Vagina (tissue), 2 donors: ENCODE measurements around the gene LKAAEAR1. TPM values are rescaled to one million over a fixed set of nuclear protein-coding genes. Genes with fewer than 3 reads are reported as not detected.

ENCODE experiments used
- DNase-seq, 2 donors: peaks; one replicate each; pipeline ENCODE4 v3.0.0-alpha.2; 2017; ENCODE audit errors: extremely low spot score in 2 of 2
- H3K27ac ChIP-seq: fragments of 200-600 bp; sonication (generic); one replicate; pipeline ENCODE4 v1.5.1; 2019
- H3K27me3 ChIP-seq: fragments of 200-600 bp; sonication (generic); one replicate; pipeline ENCODE4 v1.5.1; 2019
- H3K36me3 ChIP-seq, 2 donors: fragments of 200-600 bp; sonication (generic); one replicate each; pipeline ENCODE4 v1.5.1; 2017 to 2019
- H3K4me1 ChIP-seq: fragments of 200-600 bp; sonication (generic); one replicate; pipeline ENCODE4 v1.5.1; 2019
- H3K4me3 ChIP-seq, 2 donors: fragments of 200-600 bp; sonication (generic); 1 replicate in 1 of 2; 2 replicates in 1 of 2; pipeline ENCODE4 v1.5.1; 2016 to 2019
- H3K9me3 ChIP-seq: fragments of 200-600 bp; sonication (generic); one replicate; pipeline ENCODE4 v1.5.1; 2019
- POLR2A ChIP-seq, 2 donors: fragments of 450-650 bp; IDR thresholded peaks; one replicate each; pipeline ENCODE4 v1.6.1; 2017; ENCODE audit warnings: antibody characterized with exemption in 2 of 2, mild to moderate bottlenecking in 2 of 2, moderate library complexity in 2 of 2
- POLR2AphosphoS5 ChIP-seq, 2 donors: sonication (generic); formaldehyde crosslinking; IDR thresholded peaks; one replicate each; pipeline ENCODE4 v1.9.0; 2017; ENCODE audit warnings: antibody characterized with exemption in 2 of 2, mild to moderate bottlenecking in 2 of 2, low read depth in 1 of 2; ENCODE audit not compliant: insufficient read depth in 1 of 2
- intact Hi-C: fragments of 100-400 bp; cut with DNase I; formaldehyde crosslinking; loops from one replicate; pipeline ENCODE4 v1.15.1; 2023
- total RNA-seq: library from RNA; depleted of rRNA; stranded (reverse); fragments of >200 nt; gene quantifications from one replicate; pipeline ENCODE4 v1.2.3, GENCODE V29; 2016
- TF ChIP-seq, protein P1 (sequence below), 3 experiments: fragments of 450-650 bp in 2 of 3; fragments of 200-600 bp in 1 of 3; sonication (generic) in 1 of 3; IDR thresholded peaks; one replicate each; pipeline ENCODE4 v1.5.1; 2017 to 2019; ENCODE audit warnings: antibody characterized with exemption in 3 of 3, mild to moderate bottlenecking in 2 of 3, moderate library complexity in 2 of 3

LKAAEAR1 gene
- total RNA-seq, 1 donor from 2014 or later = not detected

DNA sequence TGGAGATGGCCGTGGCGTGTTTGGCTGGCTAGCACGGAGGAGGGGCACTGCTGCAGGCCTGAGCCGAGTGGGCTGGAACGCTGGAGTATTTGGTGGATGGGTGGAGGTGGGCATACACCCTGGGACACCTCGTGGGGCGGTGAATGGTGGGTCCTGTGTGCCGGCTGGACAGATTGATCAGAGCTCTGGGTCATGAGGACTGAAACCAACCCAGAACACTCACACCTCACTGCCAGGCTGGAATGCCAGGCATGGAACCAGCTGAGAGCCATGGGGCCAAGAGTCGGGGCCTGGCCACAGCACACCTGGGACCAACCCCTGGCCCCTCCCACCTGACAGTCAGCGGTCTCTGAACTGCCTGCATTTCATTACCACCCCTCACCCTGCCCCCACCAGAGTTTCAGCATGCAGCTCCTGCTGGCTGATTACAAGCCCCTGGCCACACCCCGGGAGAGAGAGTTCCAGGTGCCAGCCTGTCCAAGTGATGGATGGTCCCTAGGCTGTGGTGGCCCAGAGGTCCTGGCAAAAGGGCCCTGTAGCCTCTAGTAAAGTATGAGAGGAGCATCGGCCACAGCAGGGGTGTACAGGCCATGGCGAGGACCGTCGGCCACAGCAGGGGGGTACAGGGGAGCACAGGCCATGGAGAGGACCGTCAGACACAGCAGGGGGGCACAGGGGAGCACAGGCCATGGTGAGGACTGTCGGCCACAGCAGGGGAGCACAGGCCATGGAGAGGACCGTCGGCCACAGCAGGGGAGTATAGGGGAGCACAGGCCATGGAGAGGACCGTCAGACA lies 19.9 kb upstream of the LKAAEAR1 start:
- intact Hi-C loops = no loop called here
- no peaks in the 10 kb centered on the region for H3K36me3 ChIP-seq
- no peak overlapping the region for H3K4me3 ChIP-seq
- peaks cover 10% of the 10 kb centered on the region for H3K4me1 ChIP-seq
- peaks cover 9% of the 10 kb centered on the region for H3K27me3 ChIP-seq
- H3K9me3 ChIP-seq = no peaks in the 10 kb centered on the region
- no peak for DNase-seq
- TF ChIP-seq, protein P1, sequence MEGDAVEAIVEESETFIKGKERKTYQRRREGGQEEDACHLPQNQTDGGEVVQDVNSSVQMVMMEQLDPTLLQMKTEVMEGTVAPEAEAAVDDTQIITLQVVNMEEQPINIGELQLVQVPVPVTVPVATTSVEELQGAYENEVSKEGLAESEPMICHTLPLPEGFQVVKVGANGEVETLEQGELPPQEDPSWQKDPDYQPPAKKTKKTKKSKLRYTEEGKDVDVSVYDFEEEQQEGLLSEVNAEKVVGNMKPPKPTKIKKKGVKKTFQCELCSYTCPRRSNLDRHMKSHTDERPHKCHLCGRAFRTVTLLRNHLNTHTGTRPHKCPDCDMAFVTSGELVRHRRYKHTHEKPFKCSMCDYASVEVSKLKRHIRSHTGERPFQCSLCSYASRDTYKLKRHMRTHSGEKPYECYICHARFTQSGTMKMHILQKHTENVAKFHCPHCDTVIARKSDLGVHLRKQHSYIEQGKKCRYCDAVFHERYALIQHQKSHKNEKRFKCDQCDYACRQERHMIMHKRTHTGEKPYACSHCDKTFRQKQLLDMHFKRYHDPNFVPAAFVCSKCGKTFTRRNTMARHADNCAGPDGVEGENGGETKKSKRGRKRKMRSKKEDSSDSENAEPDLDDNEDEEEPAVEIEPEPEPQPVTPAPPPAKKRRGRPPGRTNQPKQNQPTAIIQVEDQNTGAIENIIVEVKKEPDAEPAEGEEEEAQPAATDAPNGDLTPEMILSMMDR (IDR thresholded peaks at IDR 0.05) = no peak
- TF ChIP-seq POLR2A (IDR thresholded peaks at IDR 0.05) (no peak), POLR2AphosphoS5 (IDR thresholded peaks at IDR 0.05; ENCODE audit: insufficient read depth in 1 of 2, low read depth in 1 of 2) (no peak)
- no peak overlapping the region for H3K27ac ChIP-seq

DNA sequence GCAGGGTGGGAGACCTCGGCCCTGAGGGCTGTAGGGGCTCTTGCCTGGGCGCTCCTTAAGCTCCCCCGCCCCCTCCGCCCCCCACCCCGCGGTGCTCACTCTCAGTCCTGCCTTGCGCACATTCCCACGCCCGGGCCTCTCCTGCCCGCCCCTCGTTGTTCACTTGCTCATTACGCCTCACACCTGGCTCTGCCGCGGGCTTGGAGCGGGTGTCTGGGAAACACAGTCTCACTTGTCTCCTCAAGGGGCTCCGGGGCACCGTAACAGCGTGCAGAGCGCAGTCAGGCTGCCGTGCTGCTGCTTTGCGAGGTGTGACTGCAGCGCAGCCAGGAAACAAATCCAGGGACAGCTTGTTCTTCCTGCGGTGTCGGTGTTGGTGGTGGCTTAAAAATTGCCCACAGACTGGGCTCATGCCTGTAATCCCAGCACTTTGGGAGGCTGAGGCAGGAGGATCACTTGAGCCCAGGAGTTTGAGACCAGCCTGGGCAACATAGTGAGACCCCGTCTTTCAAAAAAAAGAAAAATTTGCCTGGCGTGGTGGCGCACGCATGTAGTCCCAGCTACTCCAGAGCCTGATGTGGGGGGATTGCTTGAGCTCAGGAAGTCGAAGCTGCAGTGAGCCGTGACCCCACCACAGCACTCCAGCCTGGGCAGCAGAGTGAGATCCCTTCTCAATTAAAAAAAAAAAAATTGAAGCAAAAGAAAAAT lies 18.6 kb upstream of the LKAAEAR1 start:
- intact Hi-C loops = no loop called here
- no peaks in the 10 kb centered on the region for H3K36me3 ChIP-seq
- TF ChIP-seq, protein P1 (IDR thresholded peaks at IDR 0.05) = no peak
- TF ChIP-seq POLR2AphosphoS5 (IDR thresholded peaks at IDR 0.05; ENCODE audit: insufficient read depth in 1 of 2, low read depth in 1 of 2) (no peak), POLR2A (IDR thresholded peaks at IDR 0.05) (no peak)
- no peaks in the 10 kb centered on the region for H3K9me3 ChIP-seq
- H3K4me1 ChIP-seq = peaks cover 10% of the 10 kb centered on the region
- H3K27me3 ChIP-seq = peaks cover 9% of the 10 kb centered on the region
- DNase-seq = no peak
- H3K4me3 ChIP-seq = peak overlapping the region in 1 of 2 donors; percentile 27
- H3K27ac ChIP-seq = no peak overlapping the region

DNA sequence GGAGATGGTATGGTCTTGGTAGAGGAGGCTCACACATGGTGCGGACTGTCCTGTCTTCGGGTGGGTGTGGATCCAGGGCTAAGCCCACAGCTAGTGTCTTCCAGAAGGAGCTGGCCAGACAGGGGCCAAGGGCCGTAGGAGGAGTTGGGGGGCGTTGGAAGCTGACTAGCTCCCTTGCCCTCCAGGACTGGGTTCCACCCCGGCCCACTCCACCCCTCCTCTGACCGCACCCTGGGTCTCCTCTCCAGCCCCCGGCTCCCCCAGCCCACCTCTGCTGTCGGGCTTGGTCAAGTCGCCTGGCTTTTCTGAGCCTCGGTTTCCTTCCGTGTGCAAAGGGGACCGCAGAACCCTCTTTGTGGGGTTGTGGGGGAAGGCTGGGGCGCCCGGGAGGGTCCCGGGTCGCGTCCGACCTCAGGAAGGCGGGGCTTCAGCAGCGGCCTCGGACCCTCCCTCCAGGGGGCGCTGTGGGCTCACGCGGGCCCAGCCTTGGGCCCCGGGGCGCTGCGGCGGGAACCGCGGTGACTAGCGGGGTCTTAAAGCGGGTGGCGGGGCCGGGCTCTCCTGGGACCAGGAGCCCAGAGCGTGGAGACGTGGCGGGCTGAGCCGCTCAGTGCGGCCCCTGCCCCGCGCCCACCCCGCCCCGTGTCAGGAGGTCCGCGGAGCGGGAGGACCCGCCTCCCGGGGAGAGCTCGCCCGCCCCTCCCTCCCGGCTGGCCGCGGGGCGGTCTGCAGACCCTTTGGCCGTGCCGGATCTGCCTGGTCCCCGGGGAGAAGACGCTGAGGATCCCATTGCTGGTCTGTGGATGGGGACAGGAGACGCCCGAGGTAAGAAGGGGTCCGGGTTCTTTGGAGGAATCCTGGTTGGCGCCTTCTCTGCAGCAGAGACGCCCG lies 17.8 kb upstream of the LKAAEAR1 start:
- peaks cover 10% of the 10 kb centered on the region for H3K4me1 ChIP-seq
- no peak overlapping the region for H3K27ac ChIP-seq
- peak overlapping the region; percentile 7 to 27 for H3K4me3 ChIP-seq
- no peaks in the 10 kb centered on the region for H3K9me3 ChIP-seq
- peaks cover 9% of the 10 kb centered on the region for H3K27me3 ChIP-seq
- intact Hi-C loops = no loop called here
- H3K36me3 ChIP-seq = no peaks in the 10 kb centered on the region
- DNase-seq = no peak
- no peak for TF ChIP-seq POLR2AphosphoS5 (IDR thresholded peaks at IDR 0.05; ENCODE audit: insufficient read depth in 1 of 2, low read depth in 1 of 2)
- TF ChIP-seq, protein P1 (IDR thresholded peaks at IDR 0.05) = peak in 1 of 3 experiments; percentile 17
- no peak for TF ChIP-seq POLR2A (IDR thresholded peaks at IDR 0.05)

DNA sequence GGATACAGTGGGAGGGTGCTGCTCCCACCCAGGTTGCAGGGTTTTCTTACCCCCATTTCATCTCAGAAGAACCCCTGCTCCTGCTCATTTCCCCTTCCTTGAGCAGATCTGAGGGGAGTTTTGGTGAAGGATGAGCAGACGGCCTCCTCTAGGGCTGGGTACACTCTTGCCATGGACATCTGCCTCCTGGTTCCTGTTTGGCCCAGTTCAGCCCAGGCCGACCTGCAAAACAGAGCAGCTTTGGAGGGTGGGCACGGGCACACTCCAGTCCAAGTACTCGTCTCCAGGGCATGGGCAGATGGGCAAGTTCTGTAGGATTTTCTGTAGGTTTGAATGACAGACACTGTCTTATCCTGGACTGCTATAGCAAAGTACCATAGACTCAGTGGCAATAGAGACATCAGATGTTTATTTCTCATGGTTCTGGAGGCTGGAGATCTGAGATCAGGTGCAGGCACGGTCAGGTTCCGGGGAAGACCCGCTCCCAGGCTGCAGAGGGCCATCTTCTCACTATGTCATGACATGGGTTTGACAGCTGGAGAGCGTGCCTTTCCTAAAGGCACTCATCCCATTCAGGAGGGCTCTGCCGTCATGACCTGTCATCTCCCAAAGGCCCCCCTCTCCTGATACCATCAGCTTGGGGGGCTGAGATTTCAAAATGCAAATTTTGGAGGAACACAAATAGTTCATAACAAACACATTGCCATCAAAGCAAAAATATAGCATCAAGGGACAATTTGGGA lies 16.9 kb upstream of the LKAAEAR1 start:
- no peak overlapping the region for H3K4me3 ChIP-seq
- TF ChIP-seq, protein P1 (IDR thresholded peaks at IDR 0.05) = no peak
- TF ChIP-seq POLR2A (IDR thresholded peaks at IDR 0.05) = no peak
- TF ChIP-seq POLR2AphosphoS5 (IDR thresholded peaks at IDR 0.05; ENCODE audit: insufficient read depth in 1 of 2, low read depth in 1 of 2) = no peak
- DNase-seq = no peak
- no peaks in the 10 kb centered on the region for H3K36me3 ChIP-seq
- peaks cover 9% of the 10 kb centered on the region for H3K27me3 ChIP-seq
- H3K27ac ChIP-seq = no peak overlapping the region
- no peaks in the 10 kb centered on the region for H3K9me3 ChIP-seq
- H3K4me1 ChIP-seq = peaks cover 10% of the 10 kb centered on the region
- intact Hi-C loops = no loop called here
